H1 (cell line): ENCODE results near the gene ZFAND3. TPM values are rescaled to one million over a fixed set of nuclear protein-coding genes. Genes with fewer than 3 reads are reported as not detected.

Source experiments
- CTCF ChIA-PET: fragments of 300-600 bp; sonication (Branson Sonifier 250); formaldehyde crosslinking; loops from one replicate; lab custom pipeline; 2021; ENCODE audit not compliant: partially characterized antibody; lab: Charles Lee
- POLR2A ChIA-PET: fragments of 300-600 bp; sonication (Branson Sonifier 250); formaldehyde crosslinking; loops from one replicate; lab custom pipeline; 2021; ENCODE audit warnings: inconsistent platforms; ENCODE audit not compliant: partially characterized antibody; lab: Charles Lee
- DNase-seq, 2 experiments: peaks; one replicate each; pipeline versions ENCODE4 v3.0.0 to v3.0.0-alpha.2; 2010 to 2022; ENCODE audit warnings: low spot score in 2 of 2, low read depth in 1 of 2, mixed read lengths in 1 of 2
- FAIRE-seq: peaks from 2 replicates; lab custom pipeline; 2011; peaks lifted over from hg19 to GRCh38; lab: Jason Lieb, UNC
- H2AFZ ChIP-seq: 2 replicates; pipeline ENCODE4 v1.8.1; 2012; ENCODE audit warnings: low read length, inconsistent platforms
- H2AK5ac ChIP-seq: 2 replicates; pipeline ENCODE4 v1.6.1; 2013; ENCODE audit warnings: low read depth, low read length
- H2BK120ac ChIP-seq: replicated peaks from 2 replicates; pipeline ENCODE3; 2013; ENCODE audit warnings: low read depth, low read length, inconsistent platforms
- H2BK12ac ChIP-seq: 2 replicates; pipeline ENCODE4 v1.6.1; 2013; ENCODE audit warnings: low read depth, low read length
- H2BK15ac ChIP-seq: 2 replicates; pipeline ENCODE4 v1.6.1; 2013; ENCODE audit warnings: low read length
- H2BK20ac ChIP-seq: 2 replicates; pipeline ENCODE4 v1.6.1; 2013; ENCODE audit warnings: low read length
- H2BK5ac ChIP-seq: 2 replicates; pipeline ENCODE4 v1.6.1; 2013; ENCODE audit warnings: low read depth, low read length
- H3K14ac ChIP-seq: 2 replicates; pipeline ENCODE4 v1.6.1; 2013; ENCODE audit warnings: inconsistent platforms; ENCODE audit not compliant: insufficient read length
- H3K18ac ChIP-seq: 2 replicates; pipeline ENCODE4 v1.6.1; 2013; ENCODE audit warnings: low read length; ENCODE audit errors: extremely low read depth
- H3K23ac ChIP-seq: 2 replicates; pipeline ENCODE4 v1.6.1; 2013; ENCODE audit warnings: inconsistent platforms; ENCODE audit not compliant: insufficient read length
- H3K23me2 ChIP-seq: 2 replicates; pipeline ENCODE4 v1.6.1; 2013; ENCODE audit warnings: low read depth, low read length
- H3K27ac ChIP-seq: 2 replicates; pipeline ENCODE4 v1.6.1; 2011; ENCODE audit warnings: low read depth, low read length, inconsistent platforms
- H3K27me3 ChIP-seq, 4 experiments: replicated peaks in 1 of 4; 1 replicate in 1 of 4; 2 replicates in 3 of 4; pipeline versions ENCODE4 v1.6.1 to v1.8.1; 2011 to 2013; ENCODE audit warnings: low read length in 3 of 4, mild to moderate bottlenecking in 3 of 4, inconsistent platforms in 2 of 4, mixed read lengths in 2 of 4, moderate library complexity in 1 of 4; ENCODE audit not compliant: control insufficient read depth in 3 of 4, insufficient read depth in 3 of 4; ENCODE audit errors: extremely low read depth in 1 of 4
- H3K36me3 ChIP-seq, 4 experiments: 2 replicates each; pipeline versions ENCODE4 v1.6.1 to v1.8.1; 2011 to 2013; ENCODE audit warnings: mild to moderate bottlenecking in 4 of 4, low read length in 3 of 4, moderate library complexity in 2 of 4, control low read depth in 1 of 4, inconsistent platforms in 1 of 4; ENCODE audit not compliant: insufficient read depth in 4 of 4, control insufficient read depth in 2 of 4
- H3K4ac ChIP-seq: replicated peaks from 2 replicates; pipeline ENCODE3; 2013; ENCODE audit warnings: low read length, low read depth, mixed read lengths, inconsistent platforms; ENCODE audit not compliant: insufficient read length
- H3K4me1 ChIP-seq, 4 experiments: replicated peaks in 1 of 4; 1 replicate in 1 of 4; 2 replicates in 3 of 4; pipeline versions ENCODE4 v1.6.1 to v1.8.1; 2011 to 2013; ENCODE audit warnings: low read length in 3 of 4, inconsistent platforms in 2 of 4, mixed read lengths in 1 of 4; ENCODE audit not compliant: insufficient read depth in 4 of 4, control insufficient read depth in 3 of 4
- H3K4me2 ChIP-seq, 2 experiments: 2 replicates each; pipeline versions ENCODE4 v1.6.1 to v1.8.1; 2011 to 2013; ENCODE audit warnings: low read depth in 2 of 2, low read length in 2 of 2, control low read depth in 1 of 2, inconsistent platforms in 1 of 2, mild to moderate bottlenecking in 1 of 2; ENCODE audit not compliant: insufficient read depth in 1 of 2
- H3K4me3 ChIP-seq, 4 experiments: fragments of 200-600, 300-600 bp in 1 of 4; sonication (generic), shearing (Covaris generic), sonication (Bioruptor Twin) in 1 of 4; 2 replicates each; pipeline versions ENCODE4 v1.5.1 to v1.8.1; 2011 to 2016; ENCODE audit warnings: low read length in 4 of 4, low read depth in 3 of 4, control low read depth in 2 of 4, inconsistent platforms in 2 of 4, mild to moderate bottlenecking in 2 of 4, mixed read lengths in 1 of 4, moderate library complexity in 1 of 4; ENCODE audit not compliant: insufficient read depth in 2 of 4; ENCODE audit errors: extremely low read depth in 1 of 4
- H3K56ac ChIP-seq: replicated peaks from 2 replicates; pipeline ENCODE3; 2013; ENCODE audit warnings: low read depth, mild to moderate bottlenecking, mixed read lengths, low read length, inconsistent platforms; ENCODE audit not compliant: insufficient read length
- H3K79me1 ChIP-seq: 2 replicates; pipeline ENCODE4 v1.6.1; 2013; ENCODE audit warnings: low read depth, low read length, control low read depth
- H3K79me2 ChIP-seq, 2 experiments: 2 replicates each; pipeline versions ENCODE4 v1.6.1 to v1.8.1; 2012 to 2013; ENCODE audit warnings: low read length in 2 of 2, mild to moderate bottlenecking in 2 of 2, inconsistent platforms in 1 of 2; ENCODE audit not compliant: insufficient read depth in 2 of 2, control insufficient read depth in 1 of 2
- H3K9ac ChIP-seq, 4 experiments: replicated peaks in 1 of 4; 1 replicate in 1 of 4; 2 replicates in 3 of 4; pipeline versions ENCODE4 v1.6.1 to v1.8.1; 2011 to 2013; ENCODE audit warnings: low read depth in 3 of 4, low read length in 3 of 4, control low read depth in 2 of 4, mild to moderate bottlenecking in 2 of 4, moderate library complexity in 2 of 4, inconsistent platforms in 1 of 4; ENCODE audit errors: extremely low read depth in 1 of 4
- H3K9me3 ChIP-seq, 2 experiments: 2 replicates each; pipeline versions ENCODE4 v1.6.1 to v1.8.1; 2012 to 2013; ENCODE audit warnings: mild to moderate bottlenecking in 2 of 2, moderate library complexity in 2 of 2, control low read depth in 1 of 2, inconsistent platforms in 1 of 2, low read depth in 1 of 2, low read length in 1 of 2, mixed read lengths in 1 of 2; ENCODE audit not compliant: insufficient read depth in 2 of 2
- H4K20me1 ChIP-seq, 2 experiments: replicated peaks in 1 of 2; 2 replicates each; pipeline versions ENCODE3 to v1.8.1; 2011 to 2013; ENCODE audit warnings: inconsistent platforms in 2 of 2, low read length in 2 of 2, mild to moderate bottlenecking in 1 of 2; ENCODE audit not compliant: insufficient read depth in 2 of 2, control insufficient read depth in 1 of 2
- H4K5ac ChIP-seq: 2 replicates; pipeline ENCODE4 v1.6.1; 2013; ENCODE audit warnings: low read length, low read depth, mixed read lengths, inconsistent platforms; ENCODE audit not compliant: insufficient read length
- H4K8ac ChIP-seq: 2 replicates; pipeline ENCODE4 v1.8.0; 2013; ENCODE audit warnings: mild to moderate bottlenecking, moderate library complexity, low read length, inconsistent platforms; ENCODE audit not compliant: insufficient read depth; ENCODE audit errors: extremely low read depth
- H4K91ac ChIP-seq: replicated peaks from 2 replicates; pipeline ENCODE3; 2013; ENCODE audit warnings: low read length, mixed read lengths, inconsistent platforms; ENCODE audit not compliant: insufficient read length
- HDAC2 ChIP-seq, 2 experiments: fragments of 300-600 bp in 1 of 2; sonication (generic) in 1 of 2; IDR thresholded peaks; 2 replicates each; pipeline ENCODE4 v1.6.1; 2011 to 2012; ENCODE audit warnings: low read depth in 2 of 2, low read length in 2 of 2, mild to moderate bottlenecking in 2 of 2, moderate library complexity in 2 of 2, borderline replicate concordance in 1 of 2, inconsistent platforms in 1 of 2
- WGBS, 2 experiments: shearing (Covaris generic) in 1 of 2; methylation state at CpG; one replicate each; pipeline versions ENCODE4 v1.1.6 to v1.1.7; 2013 to 2015; ENCODE audit warnings: low lambda C conversion rate in 2 of 2, mixed read lengths in 2 of 2, inconsistent platforms in 1 of 2, low coverage in 1 of 2, missing lambda C conversion rate in 1 of 2; ENCODE audit not compliant: insufficient replicate concordance in 2 of 2, insufficient coverage in 1 of 2, insufficient read length in 1 of 2; ENCODE audit errors: extremely low coverage in 1 of 2, missing lambda C conversion rate in 1 of 2; 5-methylcytosine and 5-hydroxymethylcytosine counted together
- polyA plus RNA-seq, 7 experiments: library from polyadenylated mRNA; depleted of rRNA in 3 of 7; stranded (reverse) in 5 of 7; unstranded in 2 of 7; fragments of >200 nt in 5 of 7; fragments of 200-250 nt in 2 of 7; gene quantifications; 1 replicate in 5 of 7; 2 replicates in 1 of 7; 4 replicates in 1 of 7; pipeline versions ENCODE4 v1.2.1 to v1.2.3, GENCODE V29; 2011 to 2013; ENCODE audit warnings: missing spikeins in 2 of 7, mixed read lengths in 2 of 7
- total RNA-seq: library from RNA; stranded (reverse); fragmentation: NEBNext Ultra II Directional; extraction: Animal tissue kit (Norgen Biotek cat#: 25700); gene quantifications from 2 replicates; pipeline ENCODE4 v1.2.1, GENCODE V29; 2021

ZFAND3 gene
- total and polyA plus RNA-seq, 2 of the 8 experiments (the other 6 are each of a cell fraction or from before 2014, with no cell fraction given) = 13.0 to 51.3 TPM

DNA sequence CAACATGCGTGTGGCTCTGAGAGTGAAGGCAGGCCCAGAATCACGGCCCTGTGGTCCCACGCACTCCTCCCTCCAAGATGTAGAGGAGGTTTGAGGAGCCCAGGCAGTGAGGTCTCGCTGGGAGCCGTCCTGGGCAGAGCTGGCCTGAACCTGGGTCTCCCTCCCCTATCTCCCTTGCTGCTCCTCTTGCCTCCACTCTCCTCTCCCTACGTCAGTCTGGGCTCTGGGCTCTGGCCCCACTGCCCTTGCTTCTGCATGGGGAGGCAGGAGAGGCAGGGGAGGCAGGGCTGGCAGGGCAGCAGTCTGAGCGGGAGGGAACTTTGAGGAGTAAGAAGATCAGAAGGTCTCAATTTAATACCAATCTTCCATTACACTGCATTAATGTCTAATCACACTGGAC is 375.1 kb downstream of the ZFAND3 start:
- H3K23ac ChIP-seq = no peak overlapping the region
- H2BK5ac ChIP-seq = no peak overlapping the region
- no peak for FAIRE-seq
- 89% methylated on average over 7 of the region's 7 CpGs; no CpG with 5 or more reads in 1 of the 2 experiments for WGBS, 2 experiments
- no peak for TF ChIP-seq HDAC2 (IDR thresholded peaks at IDR 0.05; ENCODE audit: borderline replicate concordance in 1 of 2, low read depth in 2 of 2, low read length in 2 of 2)
- TF ChIP-seq, all 59 proteins: peak for 0
- Histone ChIP-seq H4K8ac (no peak overlapping the region), H3K23me2 (no peaks in the 10 kb centered on the region), H2BK12ac (no peak overlapping the region), H3K27me3 (no peaks in the 10 kb centered on the region), H3K18ac (0 out of 2 replicates have a peak overlapping the region, but pooled peaks have one; percentile 52), H4K20me1 (no peaks in the 10 kb centered on the region), H3K4me1 (peaks cover 6 to 20% (median 15%) of the 10 kb centered on the region in 4 experiments), H3K36me3 (no peaks in the 10 kb centered on the region), H3K79me2 (no peaks in the 10 kb centered on the region), H2AK5ac (no peak overlapping the region), H3K27ac (no peak overlapping the region), H3K4me2 (no peak overlapping the region), H3K9ac (no peak overlapping the region), H3K56ac (no peak overlapping the region), H4K91ac (peak overlapping the region; percentile 1), H2AFZ (no peak overlapping the region), H3K9me3 (no peaks in the 10 kb centered on the region), H4K5ac (no peak overlapping the region), H2BK15ac (no peak overlapping the region), H3K4me3 (no peak overlapping the region), H3K14ac (no peak overlapping the region), H2BK120ac (no peak overlapping the region), H2BK20ac (no peak overlapping the region), H3K79me1 (no peaks in the 10 kb centered on the region), H3K4ac (no peak overlapping the region)
- POLR2A ChIA-PET = no interaction called here
- CTCF ChIA-PET = interaction anchor here (1.1 to 2.1 kb wide), 4 partner anchors 17 to 376 kb away, joined by 3 to 6 read pairs (median 4); no protein-coding TSS in a partner anchor
- DNase-seq = peak in 1 of 2 experiments; percentile 43
